H1 (cell line): ENCODE results near the gene RASL10B. TPM values are rescaled to one million over a fixed set of nuclear protein-coding genes. Genes with fewer than 3 reads are reported as not detected.

Source experiments
- GTF2F1 ChIP-seq: IDR thresholded peaks from 2 replicates; pipeline ENCODE4 v1.6.1; 2012; ENCODE audit warnings: low read depth, low read length, improper control_type of control experiment, borderline replicate concordance
- HDAC6 ChIP-seq: IDR thresholded peaks from one replicate; pipeline ENCODE4 v1.7.1; 2012; ENCODE audit warnings: low read depth, mild to moderate bottlenecking, inconsistent platforms, low read length, moderate library complexity
- JUND ChIP-seq: IDR thresholded peaks from 2 replicates; pipeline ENCODE4 v1.6.1; 2011; ENCODE audit warnings: mild to moderate bottlenecking, improper control_type of control experiment, low read length
- POLR2AphosphoS5 ChIP-seq: IDR thresholded peaks from 2 replicates; pipeline ENCODE4 v1.6.1; 2011; ENCODE audit warnings: low read depth, low read length
- SIX5 ChIP-seq: IDR thresholded peaks from 2 replicates; pipeline ENCODE4 v1.6.1; 2011; ENCODE audit warnings: mild to moderate bottlenecking, low read depth, low read length
- TAF7 ChIP-seq: optimal IDR thresholded peaks from 2 replicates; pipeline ENCODE3; 2011; ENCODE audit warnings: low read depth, mild to moderate bottlenecking, inconsistent platforms, low read length, moderate library complexity, borderline replicate concordance
- TCF12 ChIP-seq: IDR thresholded peaks from 2 replicates; pipeline ENCODE4 v1.6.1; 2011; ENCODE audit warnings: low read depth, mild to moderate bottlenecking, low read length
- ZNF274 ChIP-seq: IDR thresholded peaks from 2 replicates; pipeline ENCODE4 v1.7.0; 2012; ENCODE audit warnings: low read length, borderline replicate concordance; ENCODE audit errors: extremely low read depth
- polyA plus RNA-seq, 7 experiments: library from polyadenylated mRNA; depleted of rRNA in 3 of 7; stranded (reverse) in 5 of 7; unstranded in 2 of 7; fragments of >200 nt in 5 of 7; fragments of 200-250 nt in 2 of 7; gene quantifications; 1 replicate in 5 of 7; 2 replicates in 1 of 7; 4 replicates in 1 of 7; pipeline versions ENCODE4 v1.2.1 to v1.2.3, GENCODE V29; 2011 to 2013; ENCODE audit warnings: missing spikeins in 2 of 7, mixed read lengths in 2 of 7
- total RNA-seq: library from RNA; stranded (reverse); fragmentation: NEBNext Ultra II Directional; extraction: Animal tissue kit (Norgen Biotek cat#: 25700); gene quantifications from 2 replicates; pipeline ENCODE4 v1.2.1, GENCODE V29; 2021
- TF ChIP-seq, protein P1 (sequence below): fragments of 300-600 bp; sonication (generic); IDR thresholded peaks from 2 replicates; pipeline ENCODE4 v1.7.1; 2012; ENCODE audit warnings: low read length, moderate library complexity, mild to moderate bottlenecking, inconsistent platforms; ENCODE audit not compliant: insufficient replicate concordance
- TF ChIP-seq, protein P2 (sequence below): IDR thresholded peaks from 2 replicates; pipeline ENCODE4 v1.6.1; 2012; ENCODE audit warnings: inconsistent platforms

The RASL10B gene
- total and polyA plus RNA-seq, 2 of the 8 experiments (the other 6 are each of a cell fraction or from before 2014, with no cell fraction given): 17.5 to 22.8 TPM

DNA sequence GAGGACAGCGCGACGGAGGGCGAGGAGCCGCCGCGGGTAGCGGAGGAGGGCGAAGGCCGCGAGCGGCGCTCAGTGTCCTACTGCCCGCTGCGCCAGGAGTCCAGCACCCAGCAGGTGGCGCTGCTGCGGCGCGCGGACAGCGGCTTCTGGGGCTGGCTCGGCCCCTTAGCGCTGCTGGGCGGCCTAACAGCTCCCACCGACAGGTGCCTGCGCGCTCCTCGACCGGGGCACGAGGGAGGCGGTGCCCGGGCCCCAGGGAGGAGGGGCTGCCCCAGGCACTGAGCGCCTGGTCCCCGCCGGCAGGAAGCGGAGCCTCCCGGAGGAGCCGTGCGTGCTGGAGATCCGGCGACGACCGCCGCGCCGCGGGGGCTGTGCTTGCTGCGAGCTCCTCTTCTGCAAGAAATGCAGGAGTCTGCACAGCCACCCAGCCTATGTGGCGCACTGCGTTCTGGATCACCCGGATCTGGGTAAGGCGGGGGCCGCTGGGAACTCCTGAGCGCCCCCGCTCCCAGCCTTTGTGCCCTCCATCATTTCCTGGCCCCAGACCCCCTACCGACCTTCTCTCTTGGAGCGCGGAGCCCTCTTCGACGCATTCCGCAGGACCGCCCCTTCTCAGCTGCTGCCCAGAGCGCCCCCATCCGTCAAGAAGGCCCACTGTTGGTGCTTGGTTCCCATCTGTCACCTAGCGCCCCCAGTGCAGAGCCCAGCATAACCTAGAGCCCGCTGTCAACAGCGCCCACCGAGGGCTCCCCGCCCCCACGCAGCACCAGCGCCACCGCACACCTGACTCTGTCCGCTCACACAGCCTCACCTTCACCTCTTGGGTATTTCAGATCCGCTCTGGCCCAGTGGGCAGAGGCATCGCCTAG is 32.9 kb downstream of the RASL10B start (continued):
- TF ChIP-seq, protein P1, sequence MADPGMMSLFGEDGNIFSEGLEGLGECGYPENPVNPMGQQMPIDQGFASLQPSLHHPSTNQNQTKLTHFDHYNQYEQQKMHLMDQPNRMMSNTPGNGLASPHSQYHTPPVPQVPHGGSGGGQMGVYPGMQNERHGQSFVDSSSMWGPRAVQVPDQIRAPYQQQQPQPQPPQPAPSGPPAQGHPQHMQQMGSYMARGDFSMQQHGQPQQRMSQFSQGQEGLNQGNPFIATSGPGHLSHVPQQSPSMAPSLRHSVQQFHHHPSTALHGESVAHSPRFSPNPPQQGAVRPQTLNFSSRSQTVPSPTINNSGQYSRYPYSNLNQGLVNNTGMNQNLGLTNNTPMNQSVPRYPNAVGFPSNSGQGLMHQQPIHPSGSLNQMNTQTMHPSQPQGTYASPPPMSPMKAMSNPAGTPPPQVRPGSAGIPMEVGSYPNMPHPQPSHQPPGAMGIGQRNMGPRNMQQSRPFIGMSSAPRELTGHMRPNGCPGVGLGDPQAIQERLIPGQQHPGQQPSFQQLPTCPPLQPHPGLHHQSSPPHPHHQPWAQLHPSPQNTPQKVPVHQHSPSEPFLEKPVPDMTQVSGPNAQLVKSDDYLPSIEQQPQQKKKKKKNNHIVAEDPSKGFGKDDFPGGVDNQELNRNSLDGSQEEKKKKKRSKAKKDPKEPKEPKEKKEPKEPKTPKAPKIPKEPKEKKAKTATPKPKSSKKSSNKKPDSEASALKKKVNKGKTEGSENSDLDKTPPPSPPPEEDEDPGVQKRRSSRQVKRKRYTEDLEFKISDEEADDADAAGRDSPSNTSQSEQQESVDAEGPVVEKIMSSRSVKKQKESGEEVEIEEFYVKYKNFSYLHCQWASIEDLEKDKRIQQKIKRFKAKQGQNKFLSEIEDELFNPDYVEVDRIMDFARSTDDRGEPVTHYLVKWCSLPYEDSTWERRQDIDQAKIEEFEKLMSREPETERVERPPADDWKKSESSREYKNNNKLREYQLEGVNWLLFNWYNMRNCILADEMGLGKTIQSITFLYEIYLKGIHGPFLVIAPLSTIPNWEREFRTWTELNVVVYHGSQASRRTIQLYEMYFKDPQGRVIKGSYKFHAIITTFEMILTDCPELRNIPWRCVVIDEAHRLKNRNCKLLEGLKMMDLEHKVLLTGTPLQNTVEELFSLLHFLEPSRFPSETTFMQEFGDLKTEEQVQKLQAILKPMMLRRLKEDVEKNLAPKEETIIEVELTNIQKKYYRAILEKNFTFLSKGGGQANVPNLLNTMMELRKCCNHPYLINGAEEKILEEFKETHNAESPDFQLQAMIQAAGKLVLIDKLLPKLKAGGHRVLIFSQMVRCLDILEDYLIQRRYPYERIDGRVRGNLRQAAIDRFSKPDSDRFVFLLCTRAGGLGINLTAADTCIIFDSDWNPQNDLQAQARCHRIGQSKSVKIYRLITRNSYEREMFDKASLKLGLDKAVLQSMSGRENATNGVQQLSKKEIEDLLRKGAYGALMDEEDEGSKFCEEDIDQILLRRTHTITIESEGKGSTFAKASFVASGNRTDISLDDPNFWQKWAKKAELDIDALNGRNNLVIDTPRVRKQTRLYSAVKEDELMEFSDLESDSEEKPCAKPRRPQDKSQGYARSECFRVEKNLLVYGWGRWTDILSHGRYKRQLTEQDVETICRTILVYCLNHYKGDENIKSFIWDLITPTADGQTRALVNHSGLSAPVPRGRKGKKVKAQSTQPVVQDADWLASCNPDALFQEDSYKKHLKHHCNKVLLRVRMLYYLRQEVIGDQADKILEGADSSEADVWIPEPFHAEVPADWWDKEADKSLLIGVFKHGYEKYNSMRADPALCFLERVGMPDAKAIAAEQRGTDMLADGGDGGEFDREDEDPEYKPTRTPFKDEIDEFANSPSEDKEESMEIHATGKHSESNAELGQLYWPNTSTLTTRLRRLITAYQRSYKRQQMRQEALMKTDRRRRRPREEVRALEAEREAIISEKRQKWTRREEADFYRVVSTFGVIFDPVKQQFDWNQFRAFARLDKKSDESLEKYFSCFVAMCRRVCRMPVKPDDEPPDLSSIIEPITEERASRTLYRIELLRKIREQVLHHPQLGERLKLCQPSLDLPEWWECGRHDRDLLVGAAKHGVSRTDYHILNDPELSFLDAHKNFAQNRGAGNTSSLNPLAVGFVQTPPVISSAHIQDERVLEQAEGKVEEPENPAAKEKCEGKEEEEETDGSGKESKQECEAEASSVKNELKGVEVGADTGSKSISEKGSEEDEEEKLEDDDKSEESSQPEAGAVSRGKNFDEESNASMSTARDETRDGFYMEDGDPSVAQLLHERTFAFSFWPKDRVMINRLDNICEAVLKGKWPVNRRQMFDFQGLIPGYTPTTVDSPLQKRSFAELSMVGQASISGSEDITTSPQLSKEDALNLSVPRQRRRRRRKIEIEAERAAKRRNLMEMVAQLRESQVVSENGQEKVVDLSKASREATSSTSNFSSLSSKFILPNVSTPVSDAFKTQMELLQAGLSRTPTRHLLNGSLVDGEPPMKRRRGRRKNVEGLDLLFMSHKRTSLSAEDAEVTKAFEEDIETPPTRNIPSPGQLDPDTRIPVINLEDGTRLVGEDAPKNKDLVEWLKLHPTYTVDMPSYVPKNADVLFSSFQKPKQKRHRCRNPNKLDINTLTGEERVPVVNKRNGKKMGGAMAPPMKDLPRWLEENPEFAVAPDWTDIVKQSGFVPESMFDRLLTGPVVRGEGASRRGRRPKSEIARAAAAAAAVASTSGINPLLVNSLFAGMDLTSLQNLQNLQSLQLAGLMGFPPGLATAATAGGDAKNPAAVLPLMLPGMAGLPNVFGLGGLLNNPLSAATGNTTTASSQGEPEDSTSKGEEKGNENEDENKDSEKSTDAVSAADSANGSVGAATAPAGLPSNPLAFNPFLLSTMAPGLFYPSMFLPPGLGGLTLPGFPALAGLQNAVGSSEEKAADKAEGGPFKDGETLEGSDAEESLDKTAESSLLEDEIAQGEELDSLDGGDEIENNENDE: no peak
- no peak for TF ChIP-seq GTF2F1
- TF ChIP-seq SIX5: no peak
- peak; percentile 92 for TF ChIP-seq TAF7
- TF ChIP-seq POLR2AphosphoS5: peak; percentile 54
- no peak for TF ChIP-seq ZNF274
- 0 out of 2 replicates have a peak, but pooled peaks have one; percentile 11 for TF ChIP-seq JUND
- TF ChIP-seq, protein P2, sequence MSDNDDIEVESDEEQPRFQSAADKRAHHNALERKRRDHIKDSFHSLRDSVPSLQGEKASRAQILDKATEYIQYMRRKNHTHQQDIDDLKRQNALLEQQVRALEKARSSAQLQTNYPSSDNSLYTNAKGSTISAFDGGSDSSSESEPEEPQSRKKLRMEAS: peak; percentile 91
- no peak for TF ChIP-seq HDAC6
- TF ChIP-seq TCF12: peak; percentile 67; the same call in 1 of the 2 replicates
